Endothelial cell (in vitro differentiated cells): ENCODE measurements around the gene IFNG-AS1. TPM values are rescaled to one million over a fixed set of nuclear protein-coding genes. Genes with fewer than 3 reads are reported as not detected.
A peak's percentile ranks its signal among the peaks of the same experiment; 100 is the strongest.

ENCODE experiments used
- DNase-seq: peaks from one replicate; pipeline ENCODE4 v3.0.0; 2021; ENCODE audit warnings: low spot score
- H3K27ac Mint-ChIP-seq: one replicate; pipeline ENCODE4 v1.8.0; 2021; ENCODE audit warnings: mixed read lengths, inconsistent platforms; ENCODE audit not compliant: unreplicated experiment
- H3K27me3 Mint-ChIP-seq: one replicate; pipeline ENCODE4 v1.8.0; 2021; ENCODE audit warnings: mild to moderate bottlenecking, moderate library complexity, mixed read lengths, inconsistent platforms; ENCODE audit not compliant: unreplicated experiment
- H3K36me3 Mint-ChIP-seq: one replicate; pipeline ENCODE4 v1.8.0; 2021; ENCODE audit warnings: mild to moderate bottlenecking, low read depth, mixed read lengths, inconsistent platforms; ENCODE audit not compliant: unreplicated experiment
- H3K4me1 Mint-ChIP-seq: one replicate; pipeline ENCODE4 v1.8.0; 2021; ENCODE audit warnings: mild to moderate bottlenecking, mixed read lengths, inconsistent platforms; ENCODE audit not compliant: unreplicated experiment
- H3K4me3 Mint-ChIP-seq: one replicate; pipeline ENCODE4 v1.8.0; 2021; ENCODE audit warnings: mild to moderate bottlenecking, mixed read lengths, inconsistent platforms; ENCODE audit not compliant: unreplicated experiment
- H3K9me3 Mint-ChIP-seq: one replicate; pipeline ENCODE4 v1.8.0; 2021; ENCODE audit warnings: mixed read lengths, inconsistent platforms; ENCODE audit not compliant: unreplicated experiment
- total RNA-seq: library from RNA; stranded (reverse); fragmentation: NEBNext Ultra II Directional; extraction: Animal tissue kit (Norgen Biotek cat#: 25700); gene quantifications from one replicate; pipeline ENCODE4 v1.2.1, GENCODE V29; 2021; ENCODE audit not compliant: unreplicated experiment
- TF ChIP-seq, protein P1 (sequence below): fragments of 200-600 bp; sonication (generic); IDR thresholded peaks from one replicate; pipeline ENCODE4 v1.5.0; 2021; ENCODE audit warnings: antibody characterized with exemption; ENCODE audit not compliant: unreplicated experiment

IFNG-AS1 gene
- total RNA-seq, 1 donor from 2014 or later: not detected

DNA sequence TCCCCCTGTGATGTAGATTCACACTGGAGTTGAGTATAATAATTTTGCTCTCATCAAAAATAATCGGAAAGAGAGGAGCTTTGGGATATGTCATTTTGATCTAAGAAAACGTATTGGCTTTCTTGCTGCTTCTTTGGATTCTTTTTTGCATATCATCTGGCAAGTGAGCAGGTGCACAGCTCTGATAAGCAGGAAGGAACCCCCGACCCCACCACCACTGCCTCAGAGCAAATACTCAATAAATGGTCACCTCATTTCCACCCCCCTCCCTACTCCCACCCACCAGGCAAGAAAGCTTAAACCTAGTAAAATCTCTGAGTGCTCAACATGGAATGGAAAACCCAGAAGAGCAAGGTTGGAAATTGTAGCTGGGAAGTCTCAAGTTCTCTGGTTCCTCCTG is 49.4 kb downstream of the IFNG-AS1 start:
- Mint-ChIP-seq H3K4me1 (peaks cover 11% of the 10 kb centered on the region), H3K36me3 (no peaks in the 10 kb centered on the region), H3K4me3 (no peak overlapping the region), H3K27ac (no peak overlapping the region), H3K27me3 (no peaks in the 10 kb centered on the region), H3K9me3 (no peaks in the 10 kb centered on the region)
- no peak for DNase-seq
- TF ChIP-seq, protein P1, sequence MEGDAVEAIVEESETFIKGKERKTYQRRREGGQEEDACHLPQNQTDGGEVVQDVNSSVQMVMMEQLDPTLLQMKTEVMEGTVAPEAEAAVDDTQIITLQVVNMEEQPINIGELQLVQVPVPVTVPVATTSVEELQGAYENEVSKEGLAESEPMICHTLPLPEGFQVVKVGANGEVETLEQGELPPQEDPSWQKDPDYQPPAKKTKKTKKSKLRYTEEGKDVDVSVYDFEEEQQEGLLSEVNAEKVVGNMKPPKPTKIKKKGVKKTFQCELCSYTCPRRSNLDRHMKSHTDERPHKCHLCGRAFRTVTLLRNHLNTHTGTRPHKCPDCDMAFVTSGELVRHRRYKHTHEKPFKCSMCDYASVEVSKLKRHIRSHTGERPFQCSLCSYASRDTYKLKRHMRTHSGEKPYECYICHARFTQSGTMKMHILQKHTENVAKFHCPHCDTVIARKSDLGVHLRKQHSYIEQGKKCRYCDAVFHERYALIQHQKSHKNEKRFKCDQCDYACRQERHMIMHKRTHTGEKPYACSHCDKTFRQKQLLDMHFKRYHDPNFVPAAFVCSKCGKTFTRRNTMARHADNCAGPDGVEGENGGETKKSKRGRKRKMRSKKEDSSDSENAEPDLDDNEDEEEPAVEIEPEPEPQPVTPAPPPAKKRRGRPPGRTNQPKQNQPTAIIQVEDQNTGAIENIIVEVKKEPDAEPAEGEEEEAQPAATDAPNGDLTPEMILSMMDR: no peak

DNA sequence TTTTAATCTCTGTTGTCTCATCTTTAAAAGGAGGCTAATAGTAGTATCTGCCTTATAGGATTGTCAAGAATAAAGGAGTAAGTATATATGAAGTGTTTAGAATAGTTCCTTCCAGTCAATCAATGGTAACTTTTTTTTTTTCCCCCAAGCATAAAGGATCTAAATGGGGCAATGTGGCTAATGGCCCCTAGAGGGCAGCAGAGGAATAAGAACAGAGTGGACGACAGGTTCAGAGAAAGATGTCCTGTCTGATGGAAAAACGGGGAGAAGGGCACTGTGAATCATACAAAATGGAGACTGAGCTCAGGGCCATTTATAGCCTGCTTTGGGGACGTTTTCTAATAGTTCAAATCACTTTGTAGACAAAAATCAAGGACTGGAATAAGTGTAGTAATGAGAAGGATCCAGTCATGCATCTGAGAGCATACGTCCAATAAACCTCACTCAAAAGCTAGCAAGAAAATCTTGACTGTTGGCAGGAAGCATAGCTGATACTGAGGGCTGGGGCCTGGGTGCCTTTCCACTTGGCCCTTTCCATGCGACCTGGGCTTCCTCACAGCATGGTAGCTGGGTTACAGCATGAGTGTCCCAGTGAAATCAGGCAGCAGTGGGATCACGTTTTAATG is 51.3 kb downstream of the IFNG-AS1 start:
- Mint-ChIP-seq H3K9me3 (no peaks in the 10 kb centered on the region), H3K36me3 (no peaks in the 10 kb centered on the region), H3K27ac (peak overlapping the region; percentile 17), H3K27me3 (no peaks in the 10 kb centered on the region), H3K4me3 (no peak overlapping the region), H3K4me1 (peaks cover 11% of the 10 kb centered on the region)
- DNase-seq: peak; percentile 68
- TF ChIP-seq, protein P1: peak; percentile 85

DNA sequence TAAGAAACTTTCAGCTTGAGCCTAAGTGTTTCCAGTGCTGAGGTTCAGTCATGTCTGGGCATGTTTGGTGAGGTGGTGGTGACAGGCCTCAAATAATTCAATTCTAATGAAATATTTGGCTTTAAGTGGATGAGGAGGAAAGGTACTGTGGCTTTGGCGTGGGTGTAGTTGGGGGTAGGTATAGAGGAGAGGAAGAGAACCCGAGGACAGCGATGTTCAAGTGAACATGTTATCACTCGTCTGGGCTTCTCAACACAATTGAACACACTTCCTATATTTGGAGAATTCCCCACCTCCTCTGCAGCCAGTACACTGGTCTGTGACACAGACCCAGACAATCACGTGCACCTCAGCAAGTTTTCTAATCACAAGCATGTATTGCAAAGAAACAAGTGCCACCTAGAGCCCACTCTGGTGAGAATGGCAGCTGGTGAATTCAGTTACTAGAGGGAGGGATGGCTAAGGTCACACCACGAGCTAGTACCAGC is 53.0 kb downstream of the IFNG-AS1 start:
- Mint-ChIP-seq H3K4me1 (peaks cover 11% of the 10 kb centered on the region), H3K4me3 (no peak overlapping the region), H3K9me3 (no peaks in the 10 kb centered on the region), H3K36me3 (no peaks in the 10 kb centered on the region), H3K27ac (peak overlapping the region; percentile 19), H3K27me3 (no peaks in the 10 kb centered on the region)
- no peak for DNase-seq
- TF ChIP-seq, protein P1: no peak

DNA sequence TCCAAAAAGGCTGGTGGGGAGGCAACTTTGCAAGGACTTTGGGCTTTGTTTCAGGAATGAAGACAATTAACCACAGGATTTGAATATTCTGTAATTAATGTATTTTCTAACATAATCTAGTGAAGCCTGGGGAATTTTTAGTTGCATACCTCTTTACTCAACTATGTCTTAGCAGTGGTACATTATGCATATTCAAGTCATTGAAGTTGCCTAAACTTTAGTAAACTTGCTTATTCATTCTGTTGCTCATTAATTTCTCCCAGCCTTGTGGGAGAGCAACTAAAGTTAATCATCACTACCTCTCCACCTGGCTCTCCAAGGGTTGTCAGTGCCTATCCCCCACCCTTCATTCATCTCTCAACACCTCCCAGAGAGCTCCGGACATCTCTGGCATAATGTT is 54.2 kb downstream of the IFNG-AS1 start:
- TF ChIP-seq, protein P1: no peak
- peaks cover 11% of the 10 kb centered on the region for H3K4me1 Mint-ChIP-seq
- no peak overlapping the region for H3K4me3 Mint-ChIP-seq

DNA sequence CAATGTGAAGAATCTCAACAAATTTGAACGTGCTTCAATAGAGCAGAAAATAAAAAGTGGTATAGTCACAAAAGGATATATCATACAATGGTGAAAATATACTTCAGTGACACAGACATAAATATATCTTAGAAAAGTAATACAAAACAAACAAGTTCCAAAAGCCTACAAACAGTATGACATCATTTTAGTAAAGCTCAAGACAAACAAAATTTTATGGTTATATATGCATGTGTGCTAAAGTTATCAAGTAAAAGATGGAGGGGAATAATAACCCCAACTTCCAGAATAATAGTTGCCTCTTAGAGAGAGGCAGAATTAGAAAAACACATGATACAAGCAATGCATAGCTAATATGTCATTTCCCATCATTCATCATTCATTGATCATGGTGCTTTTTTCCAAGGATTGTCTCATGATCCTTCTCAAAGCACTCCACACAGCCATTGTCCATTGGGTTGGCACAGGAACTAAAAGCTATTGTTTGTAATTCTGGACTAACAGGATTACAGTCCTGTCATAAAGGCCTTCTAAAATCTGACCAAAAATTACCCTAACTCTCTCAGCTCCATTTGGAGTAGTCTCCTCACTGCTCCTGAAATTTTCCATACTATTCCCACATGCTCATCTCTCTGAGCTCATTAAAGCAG is 59.5 kb downstream of the IFNG-AS1 start:
- TF ChIP-seq, protein P1: no peak
- Mint-ChIP-seq H3K4me3 (no peak overlapping the region), H3K9me3 (no peaks in the 10 kb centered on the region), H3K27me3 (no peaks in the 10 kb centered on the region), H3K36me3 (no peaks in the 10 kb centered on the region), H3K27ac (no peak overlapping the region), H3K4me1 (peaks cover 4% of the 10 kb centered on the region)
- no peak for DNase-seq

More for the DNA sequence above, 54.2 kb downstream of the IFNG-AS1 start:
- DNase-seq: no peak
- Mint-ChIP-seq H3K27ac (no peak overlapping the region), H3K36me3 (no peaks in the 10 kb centered on the region), H3K27me3 (no peaks in the 10 kb centered on the region), H3K9me3 (no peaks in the 10 kb centered on the region)
